ENCODE data around the gene SIL1. TPM values are rescaled to one million over a fixed set of nuclear protein-coding genes. Genes with fewer than 3 reads are reported as not detected.

SIL1 gene
- total and polyA plus RNA-seq, 9 of the 15 experiments (the other 6 are each of a cell fraction or from before 2014, with no cell fraction given), result 1.3 to 30.5 (median 18.1) TPM

DNA sequence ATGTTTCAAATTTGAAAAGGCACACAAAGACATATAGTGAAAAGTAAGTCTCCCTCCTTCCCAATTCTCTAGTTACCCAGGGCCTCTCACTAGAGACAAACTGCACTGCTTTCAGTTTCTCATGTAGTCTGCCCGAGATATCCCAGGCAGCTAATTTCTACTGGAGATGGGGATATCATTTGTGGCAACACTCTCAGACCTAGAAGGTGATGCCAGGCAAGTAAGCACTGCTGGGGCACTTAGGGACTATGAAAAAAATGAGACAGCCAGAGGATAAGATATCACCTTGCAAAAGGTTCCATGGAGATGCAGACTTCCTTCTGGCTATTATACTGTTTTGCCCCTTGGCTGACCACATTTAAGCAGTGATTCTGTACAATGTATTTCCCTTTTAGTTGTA is 12.6 kb downstream of the SIL1 start:
- H3K9ac ChIP-seq (ENCODE audit: insufficient read depth in 1 of 2, low read depth in 2 of 2, low read length in 2 of 2), result no peak overlapping the region
- in situ Hi-C loops (cut with MboI) (no loop called here), intact Hi-C loops (cut with micrococcal nuclease) (no loop called here)
- ChIA-PET POLR2A (interaction anchor here (0.6 kb wide), 1 partner anchor 35 kb away, joined by 3 read pairs; no protein-coding TSS in a partner anchor), CTCF (ENCODE audit: low intra/inter-chr PET ratio) (no interaction called here)
- no peak overlapping the region for H2AFZ ChIP-seq (ENCODE audit: low read depth, low read length)
- no peaks in the 10 kb centered on the region for H3K36me3 ChIP-seq (ENCODE audit: control insufficient read depth, insufficient read depth, low read length)
- no peaks in the 10 kb centered on the region for H3K9me3 ChIP-seq (replicated peaks; ENCODE audit: control insufficient read depth, insufficient read depth, low read depth, low read length)
- H4K20me1 ChIP-seq (replicated peaks; ENCODE audit: control insufficient read depth, insufficient read depth, low read length), result peaks cover 34% of the 10 kb centered on the region
- no peak overlapping the region for H3K27ac ChIP-seq (ENCODE audit: extremely low read depth, low read depth, low read length)
- H3K4me3 ChIP-seq, result no peak overlapping the region
- no TSS peak for BruUV-seq (replicated peaks)
- no peaks in the 10 kb centered on the region for H3K27me3 ChIP-seq (ENCODE audit: control insufficient read depth in 2 of 2, insufficient read depth in 2 of 2, low read length in 2 of 2)
- no peak for ATAC-seq
- peaks cover 3 to 11% of the 10 kb centered on the region in 2 experiments; a peak in 3 of 5 replicates for H3K4me1 ChIP-seq (replicated peaks in 1 of 2; ENCODE audit: control insufficient read depth in 2 of 2, insufficient read depth in 2 of 2, low read length in 2 of 2)
- H3K4me2 ChIP-seq (ENCODE audit: insufficient read depth, low read length), result no peak overlapping the region
- FAIRE-seq, result no peak
- no peaks in the 10 kb centered on the region for H3K9me1 ChIP-seq (ENCODE audit: control insufficient read depth, insufficient read depth, low read length)
- WGBS (ENCODE audit: insufficient coverage, low coverage, missing lambda C conversion rate), result 86% methylated on average over 1 of the region's 1 CpG
- DNase-seq (ENCODE audit: extremely low read depth in 1 of 4, low spot score in 3 of 4), result no peak
- peaks cover 3% of the 10 kb centered on the region; the same call in 1 of the 3 replicates for H3K79me2 ChIP-seq (ENCODE audit: control insufficient read depth, insufficient read depth, low read length)
- no peak for TF ChIP-seq VEZF1 (CRISPR knock-in tag; IDR thresholded peaks at IDR 0.05)
- TF ChIP-seq RERE (CRISPR knock-in tag; IDR thresholded peaks at IDR 0.05; ENCODE audit: borderline replicate concordance), result no peak
- TF ChIP-seq CHD4 (IDR thresholded peaks at IDR 0.05; ENCODE audit: insufficient read depth, insufficient replicate concordance, low read depth, low read length, poor library complexity, severe bottlenecking), result no peak
- no peak for TF ChIP-seq ZNF707 (CRISPR knock-in tag; conservative IDR thresholded peaks at IDR 0.05)
- TF ChIP-seq, protein P1, sequence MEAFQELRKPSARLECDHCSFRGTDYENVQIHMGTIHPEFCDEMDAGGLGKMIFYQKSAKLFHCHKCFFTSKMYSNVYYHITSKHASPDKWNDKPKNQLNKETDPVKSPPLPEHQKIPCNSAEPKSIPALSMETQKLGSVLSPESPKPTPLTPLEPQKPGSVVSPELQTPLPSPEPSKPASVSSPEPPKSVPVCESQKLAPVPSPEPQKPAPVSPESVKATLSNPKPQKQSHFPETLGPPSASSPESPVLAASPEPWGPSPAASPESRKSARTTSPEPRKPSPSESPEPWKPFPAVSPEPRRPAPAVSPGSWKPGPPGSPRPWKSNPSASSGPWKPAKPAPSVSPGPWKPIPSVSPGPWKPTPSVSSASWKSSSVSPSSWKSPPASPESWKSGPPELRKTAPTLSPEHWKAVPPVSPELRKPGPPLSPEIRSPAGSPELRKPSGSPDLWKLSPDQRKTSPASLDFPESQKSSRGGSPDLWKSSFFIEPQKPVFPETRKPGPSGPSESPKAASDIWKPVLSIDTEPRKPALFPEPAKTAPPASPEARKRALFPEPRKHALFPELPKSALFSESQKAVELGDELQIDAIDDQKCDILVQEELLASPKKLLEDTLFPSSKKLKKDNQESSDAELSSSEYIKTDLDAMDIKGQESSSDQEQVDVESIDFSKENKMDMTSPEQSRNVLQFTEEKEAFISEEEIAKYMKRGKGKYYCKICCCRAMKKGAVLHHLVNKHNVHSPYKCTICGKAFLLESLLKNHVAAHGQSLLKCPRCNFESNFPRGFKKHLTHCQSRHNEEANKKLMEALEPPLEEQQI (IDR thresholded peaks at IDR 0.05), result no peak
- TF ChIP-seq CHD2 (IDR thresholded peaks at IDR 0.05; ENCODE audit: low read depth, low read length), result no peak
- no peak for TF ChIP-seq PHF20 (IDR thresholded peaks at IDR 0.05; ENCODE audit: partially characterized antibody)
- no peak for TF ChIP-seq HNRNPLL (IDR thresholded peaks at IDR 0.05; ENCODE audit: low read depth, low read length, poor library complexity, severe bottlenecking)
- TF ChIP-seq ZNF175 (CRISPR knock-in tag; IDR thresholded peaks at IDR 0.05; ENCODE audit: low read depth), result no peak
- no peak for TF ChIP-seq MAFF (IDR thresholded peaks at IDR 0.05; ENCODE audit: low read length)
- no peak for TF ChIP-seq HEY1 (CRISPR knock-in tag; IDR thresholded peaks at IDR 0.05; ENCODE audit: borderline replicate concordance)
- no peak for TF ChIP-seq FOXK1 (CRISPR knock-in tag; IDR thresholded peaks at IDR 0.05; ENCODE audit: borderline replicate concordance)
- no peak for TF ChIP-seq ZNF444 (CRISPR knock-in tag; IDR thresholded peaks at IDR 0.05)
